ENCODE measurements around the gene RDX. TPM values are rescaled to one million over a fixed set of nuclear protein-coding genes. Genes with fewer than 3 reads are reported as not detected.
A peak's percentile ranks its signal among the peaks of the same experiment; 100 is the strongest.

The RDX gene
- total and polyA plus RNA-seq, 10 of the 15 experiments (the other 5 are each of a cell fraction or from before 2014, with no cell fraction given) = 24.6 to 62.2 (median 47.8) TPM

GRCh38 chr11:110311783-110312579 lies 15.6 kb upstream of the RDX start:
- Histone ChIP-seq H3K9me3 (replicated peaks; ENCODE audit: control insufficient read depth, insufficient read depth, low read length) (no peaks in the 10 kb centered on the region), H3K4me1 (ENCODE audit: control insufficient read depth, insufficient read depth, low read length) (peaks cover 3% of the 10 kb centered on the region; the same call in 1 of the 2 replicates), H3K4me3 (no peak overlapping the region), H2AFZ (ENCODE audit: control insufficient read depth, low read depth, low read length) (peak overlapping the region; percentile 65), H3K36me3 (ENCODE audit: control insufficient read depth in 2 of 2, insufficient read depth in 2 of 2, low read length in 1 of 2) (no peaks in the 10 kb centered on the region), H3K4me2 (ENCODE audit: control insufficient read depth, insufficient read depth) (no peak overlapping the region), H3K27ac (ENCODE audit: control insufficient read depth, insufficient read depth) (peak overlapping the region; percentile 33; the same call in 1 of the 2 replicates), H3K79me2 (ENCODE audit: control insufficient read depth, insufficient read depth, low read length) (no peaks in the 10 kb centered on the region), H3K27me3 (replicated peaks in 1 of 2; ENCODE audit: control insufficient read depth in 2 of 2, insufficient read depth in 2 of 2, low read length in 1 of 2) (no peaks in the 10 kb centered on the region), H3K9ac (ENCODE audit: control insufficient read depth, insufficient read depth, low read length) (no peak overlapping the region), H4K20me1 (ENCODE audit: control insufficient read depth, insufficient read depth) (no peaks in the 10 kb centered on the region)
- no TSS peak for BruUV-seq (replicated peaks)
- no peak for DNase-seq (ENCODE audit: low read depth, low spot score)
- TF ChIP-seq PAX5 (IDR thresholded peaks at IDR 0.05; ENCODE audit: borderline replicate concordance, low read depth, low read length) (no peak), MTA2 (IDR thresholded peaks at IDR 0.05; ENCODE audit: low read depth) (0 out of 2 replicates have a peak, but pooled peaks have one; percentile 13), PAX8 (IDR thresholded peaks at IDR 0.05) (no peak), BACH1 (IDR thresholded peaks at IDR 0.05; ENCODE audit: borderline replicate concordance) (peak; percentile 90), MEF2B (IDR thresholded peaks at IDR 0.05; ENCODE audit: partially characterized antibody, poor library complexity, severe bottlenecking) (peak; percentile 61), ATF2 (IDR thresholded peaks at IDR 0.05; ENCODE audit: low read length) (peak; percentile 37), NR2F1 (conservative IDR thresholded peaks at IDR 0.05) (peak; percentile 58), FOS (IDR thresholded peaks at IDR 0.05; ENCODE audit: borderline replicate concordance, extremely low read depth, insufficient read length) (no peak), JUNB (IDR thresholded peaks at IDR 0.05) (peak; percentile 67), NFIC (IDR thresholded peaks at IDR 0.05; ENCODE audit: low read depth, low read length) (peak; percentile 37; the same call in 1 of the 2 replicates), SPI1 (IDR thresholded peaks at IDR 0.05; ENCODE audit: borderline replicate concordance, insufficient read depth, low read depth, low read length) (peak; percentile 19; the same call in 1 of the 2 replicates)
- FAIRE-seq = no peak
- ChIA-PET POLR2A (interaction anchor here (0.6 to 2.4 kb wide), 4 partner anchors 11 to 37 kb away, joined by 3 to 16 read pairs (median 6); partner anchors contain the start of gene RDX), SMC1A (ENCODE audit: uncharacterized antibody, unreplicated experiment) (interaction anchor here (0.5 to 2.7 kb wide), 15 partner anchors 13 to 1702 kb away, joined by 3 to 12 read pairs (median 4); no protein-coding TSS in a partner anchor), CTCF (interaction anchor here (1.0 to 1.6 kb wide), 9 partner anchors 10 to 65 kb away, joined by 3 to 5 read pairs (median 4); partner anchors contain the start of gene RDX), RAD21 (ENCODE audit: unreplicated experiment) (interaction anchor here (0.9 to 2.1 kb wide), 6 partner anchors 14 to 62 kb away, joined by 3 to 9 read pairs (median 6); no protein-coding TSS in a partner anchor)
- peak; percentile 93 for ATAC-seq
- intact Hi-C loops (cut with micrococcal nuclease; ENCODE audit: unreplicated experiment) = loop anchor here (5.0 kb wide), 1 partner anchor 35 kb away; no protein-coding TSS in a partner anchor
- WGBS (ENCODE audit: insufficient coverage, insufficient replicate concordance, low lambda C conversion rate, missing lambda C conversion rate) = 20% methylated on average over 3 of the region's 3 CpGs
- in situ Hi-C loops (cut with MboI) = no loop called here
